HT-29 (cell line): ENCODE data around the gene FARSA. TPM values are rescaled to one million over a fixed set of nuclear protein-coding genes. Genes with fewer than 3 reads are reported as not detected.
"Not testable (repeated sequence)": the region's sequence is repeated elsewhere in the genome, so short reads cannot be mapped to it uniquely, and the experiment has no call there.

Source experiments
- DNase-seq: peaks from one replicate; pipeline ENCODE4 v3.0.0-alpha.2; 2015; ENCODE audit warnings: low spot score
- total RNA-seq: library from RNA; depleted of rRNA; stranded (reverse); fragments of >200 nt; shearing (Covaris generic); gene quantifications from 2 replicates; pipeline ENCODE4 v1.2.3, GENCODE V29; 2014

FARSA gene
- total RNA-seq, 1 experiment from 2014 or later: 96.2 TPM

DNA sequence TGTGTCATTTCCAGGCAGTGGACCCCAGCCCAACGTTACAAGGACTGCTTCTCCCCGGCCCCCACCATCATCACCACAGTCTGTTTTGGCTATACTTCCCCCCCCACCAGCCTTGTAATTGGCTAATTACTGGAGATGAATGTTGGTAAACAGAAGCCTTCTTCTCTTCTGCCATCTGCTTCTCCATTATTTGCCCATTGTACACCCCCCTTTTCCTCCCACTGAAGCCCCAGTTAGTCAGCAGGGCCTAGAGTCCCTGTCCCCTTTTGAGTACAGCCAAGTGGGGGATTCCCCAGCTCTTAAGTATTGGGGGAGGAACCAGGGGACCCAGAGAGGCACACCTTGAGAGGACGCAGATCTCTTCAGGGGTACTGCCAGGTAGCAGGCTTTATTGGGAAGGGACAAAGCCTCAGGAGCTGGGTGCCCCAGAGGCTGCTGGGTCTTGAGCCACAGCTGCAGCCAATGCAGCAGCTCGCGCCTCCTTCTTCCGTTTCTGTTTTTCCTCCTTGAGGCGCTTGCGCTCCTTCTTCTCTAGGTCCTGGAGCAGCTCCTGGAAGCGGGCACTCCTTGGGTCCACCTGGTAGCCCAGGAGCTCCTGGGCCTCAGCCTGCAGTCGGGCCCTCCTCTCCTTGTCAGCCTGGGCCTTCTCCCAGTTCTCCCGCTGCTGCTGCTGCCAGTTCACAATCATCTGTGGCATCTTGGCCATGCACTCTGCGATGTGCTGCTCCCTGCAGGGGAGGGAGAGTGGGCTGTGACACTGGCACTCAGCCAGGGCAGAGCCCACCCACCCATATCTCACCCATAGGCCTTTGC is 20.5 kb upstream of the FARSA start:
- DNase-seq: no peak

DNA sequence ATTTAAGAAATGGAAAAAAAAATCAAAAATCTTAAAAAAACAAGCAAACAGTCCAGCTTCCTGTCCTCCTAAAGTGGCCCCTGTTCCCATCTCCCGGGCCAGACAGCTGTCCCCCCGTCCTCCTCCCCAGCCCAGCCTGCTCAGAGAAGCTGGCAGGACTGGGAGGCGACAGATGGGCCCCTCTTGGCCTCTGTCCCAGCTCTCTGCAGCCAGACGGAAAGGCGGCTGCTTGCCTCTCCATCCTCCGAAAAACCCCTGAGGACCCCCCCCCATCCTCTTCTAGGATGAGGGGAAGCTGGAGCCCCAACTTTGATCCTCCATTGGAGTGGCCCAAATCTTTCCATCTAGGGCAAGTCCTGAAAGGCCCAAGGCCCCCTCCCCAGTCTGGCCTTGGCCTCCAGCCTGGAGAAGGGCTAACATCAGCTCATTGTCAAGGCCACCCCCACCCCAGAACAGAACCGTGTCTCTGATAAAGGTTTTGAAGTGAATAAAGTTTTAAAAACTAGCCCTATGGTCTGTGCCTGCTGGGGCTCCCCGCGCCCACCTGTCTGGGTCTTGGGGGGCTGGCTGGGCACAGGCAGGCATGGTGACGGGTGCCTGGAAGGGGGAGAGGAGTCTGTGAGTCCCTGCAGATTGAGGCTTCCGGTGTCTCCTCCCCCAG is 19.8 kb upstream of the FARSA start:
- no peak for DNase-seq

DNA sequence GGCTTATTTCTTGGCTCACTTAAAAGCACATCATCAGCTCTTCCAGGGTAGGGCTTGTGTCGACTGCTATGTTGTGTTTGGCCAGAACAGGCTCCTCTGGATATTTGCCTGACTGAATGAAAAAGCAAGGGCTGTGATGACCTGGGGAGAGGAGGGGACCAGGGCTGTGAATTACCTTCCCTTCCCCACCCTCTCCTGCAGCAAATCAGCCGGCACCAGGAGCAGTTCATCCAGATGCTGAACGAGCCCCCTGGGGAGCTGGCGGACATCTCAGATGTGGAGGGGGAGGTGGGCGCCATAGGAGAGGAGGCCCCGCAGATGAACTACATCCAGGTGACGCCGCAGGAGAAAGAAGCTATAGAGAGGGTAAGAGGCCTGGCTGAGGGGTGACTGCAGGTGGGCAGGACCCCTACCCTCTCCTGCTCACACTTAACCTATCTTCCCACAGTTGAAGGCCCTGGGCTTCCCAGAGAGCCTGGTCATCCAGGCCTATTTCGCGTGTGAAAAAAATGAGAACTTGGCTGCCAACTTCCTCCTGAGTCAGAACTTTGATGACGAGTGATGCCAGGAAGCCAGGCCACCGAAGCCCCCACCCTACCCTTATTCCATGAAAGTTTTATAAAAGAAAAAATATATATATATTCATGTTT is 19.1 kb upstream of the FARSA start:
- DNase-seq: no peak

DNA sequence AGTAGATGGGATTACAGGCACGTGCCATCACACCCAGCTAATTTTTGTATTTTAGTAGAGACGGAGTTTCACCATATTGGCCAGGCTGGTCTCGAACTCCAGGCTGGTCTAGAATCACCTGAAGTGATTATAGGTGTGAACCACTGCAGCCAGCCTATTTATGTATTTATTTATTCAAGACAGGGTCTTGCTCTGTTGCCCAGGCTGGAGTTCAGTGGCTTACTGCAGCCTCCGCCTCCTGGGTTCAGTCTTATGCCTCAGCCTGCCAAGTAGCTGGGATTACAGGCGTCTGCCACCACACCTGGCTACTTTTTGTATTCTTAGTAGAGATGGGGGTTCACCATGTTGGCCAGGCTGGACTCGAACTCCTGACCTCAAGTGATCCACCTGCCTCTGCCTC is 18.5 kb upstream of the FARSA start:
- not testable (repeated sequence) for DNase-seq

DNA sequence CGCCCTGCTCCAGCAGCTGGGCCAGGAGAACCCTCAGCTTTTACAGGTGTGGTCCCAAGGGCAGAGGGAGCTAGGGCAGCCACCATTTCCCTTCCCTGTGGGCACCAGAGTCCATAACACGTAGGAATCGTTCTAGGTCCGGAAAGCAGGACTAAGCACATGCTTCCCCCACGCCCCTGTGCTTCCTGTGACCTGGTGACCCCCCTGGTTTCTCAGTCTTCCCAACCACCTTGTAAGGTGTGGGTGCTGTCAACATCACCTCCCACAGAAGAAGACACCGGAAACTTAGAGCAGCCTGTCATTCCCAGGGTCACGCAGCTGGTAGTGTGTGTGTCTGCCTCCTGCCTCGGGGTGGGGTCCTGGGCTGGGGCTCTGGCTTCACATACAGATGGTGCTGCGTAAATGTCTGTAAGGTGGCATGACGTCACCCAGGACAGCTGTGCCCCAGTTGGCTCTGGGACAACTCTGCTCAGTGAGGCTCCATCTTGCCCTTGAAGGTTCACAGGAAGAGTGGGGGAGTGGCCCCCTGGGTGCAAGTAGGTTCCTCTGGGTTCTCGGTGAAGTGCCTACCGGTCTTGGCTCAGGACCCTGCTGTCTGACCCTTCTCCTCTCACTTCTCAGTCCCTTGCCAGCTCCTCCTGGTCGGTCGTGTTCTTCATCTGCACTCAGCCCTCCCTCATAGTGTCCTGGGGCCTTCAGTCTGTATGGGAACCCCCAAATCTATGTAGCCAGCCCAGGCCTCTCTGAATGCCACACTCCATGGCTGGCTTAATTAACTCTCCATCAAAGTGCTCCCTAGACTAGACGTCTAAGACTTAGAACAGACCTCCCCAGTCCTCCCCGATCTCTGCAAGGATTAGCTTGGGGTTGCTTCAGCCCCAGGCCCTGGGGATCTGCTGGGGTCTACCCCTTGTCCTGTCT is 16.1 kb upstream of the FARSA start:
- DNase-seq: no peak

DNA sequence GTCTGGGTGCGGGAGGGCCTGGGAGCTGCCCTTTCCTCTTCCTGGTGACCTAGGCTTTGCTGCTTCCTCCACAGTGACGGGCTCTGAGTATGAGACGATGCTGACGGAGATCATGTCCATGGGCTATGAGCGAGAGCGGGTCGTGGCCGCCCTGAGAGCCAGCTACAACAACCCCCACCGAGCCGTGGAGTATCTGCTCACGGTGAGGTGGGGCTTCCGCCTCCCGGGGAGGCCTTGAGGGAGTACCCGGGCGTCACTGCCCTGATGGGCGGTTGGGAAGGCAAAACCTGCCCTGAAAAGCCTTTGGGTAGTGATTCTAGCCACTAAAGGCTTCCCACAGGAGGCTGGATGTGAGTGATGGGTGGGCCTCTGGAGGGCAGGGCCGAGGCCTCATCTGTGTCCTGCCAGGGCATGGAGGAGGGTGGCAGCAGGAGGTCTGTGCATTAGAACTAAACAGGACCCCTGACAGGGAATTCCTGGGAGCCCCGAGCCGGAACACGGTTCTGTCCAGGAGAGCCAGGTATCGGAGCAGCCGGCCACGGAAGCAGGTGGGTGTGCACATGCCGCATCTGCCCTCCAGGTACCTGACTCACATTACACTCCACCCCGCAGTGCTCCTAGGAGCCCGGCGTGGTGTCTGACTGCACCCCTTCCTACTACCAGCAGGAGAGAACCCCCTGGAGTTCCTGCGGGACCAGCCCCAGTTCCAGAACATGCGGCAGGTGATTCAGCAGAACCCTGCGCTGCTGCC is 15.3 kb upstream of the FARSA start:
- no peak for DNase-seq

DNA sequence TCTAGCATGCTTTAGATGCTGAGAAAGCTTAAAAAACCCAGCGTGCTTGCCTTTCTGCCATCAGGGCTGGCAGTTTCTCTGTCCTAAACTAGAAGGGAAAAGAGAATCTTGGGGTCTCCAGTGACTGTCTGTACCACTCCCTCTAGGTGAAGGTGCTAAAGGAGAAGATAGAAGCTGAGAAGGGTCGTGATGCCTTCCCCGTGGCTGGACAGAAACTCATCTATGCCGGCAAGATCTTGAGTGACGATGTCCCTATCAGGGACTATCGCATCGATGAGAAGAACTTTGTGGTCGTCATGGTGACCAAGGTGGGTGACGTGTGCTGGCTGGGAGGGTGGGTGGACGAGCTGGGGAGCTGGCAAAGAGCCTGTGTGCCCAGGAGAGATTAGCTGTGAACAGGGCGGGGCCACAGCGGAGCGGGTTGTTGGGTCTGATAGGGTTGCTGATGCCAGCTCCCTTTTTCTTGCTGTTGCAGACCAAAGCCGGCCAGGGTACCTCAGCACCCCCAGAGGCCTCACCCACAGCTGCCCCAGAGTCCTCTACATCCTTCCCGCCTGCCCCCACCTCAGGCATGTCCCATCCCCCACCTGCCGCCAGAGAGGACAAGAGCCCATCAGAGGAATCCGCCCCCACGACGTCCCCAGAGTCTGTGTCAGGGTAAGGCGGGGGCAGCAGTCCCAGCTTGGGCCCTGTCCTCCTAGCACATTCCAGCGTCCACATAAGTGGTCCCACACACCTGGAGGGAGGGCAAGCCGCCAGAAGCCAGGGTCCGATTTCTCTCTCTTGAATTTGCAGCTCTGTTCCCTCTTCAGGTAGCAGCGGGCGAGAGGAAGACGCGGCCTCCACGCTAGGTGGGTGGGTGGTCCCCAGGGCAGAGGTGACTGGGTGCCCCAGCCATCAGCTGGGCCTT is 14.4 kb upstream of the FARSA start:
- no peak for DNase-seq

DNA sequence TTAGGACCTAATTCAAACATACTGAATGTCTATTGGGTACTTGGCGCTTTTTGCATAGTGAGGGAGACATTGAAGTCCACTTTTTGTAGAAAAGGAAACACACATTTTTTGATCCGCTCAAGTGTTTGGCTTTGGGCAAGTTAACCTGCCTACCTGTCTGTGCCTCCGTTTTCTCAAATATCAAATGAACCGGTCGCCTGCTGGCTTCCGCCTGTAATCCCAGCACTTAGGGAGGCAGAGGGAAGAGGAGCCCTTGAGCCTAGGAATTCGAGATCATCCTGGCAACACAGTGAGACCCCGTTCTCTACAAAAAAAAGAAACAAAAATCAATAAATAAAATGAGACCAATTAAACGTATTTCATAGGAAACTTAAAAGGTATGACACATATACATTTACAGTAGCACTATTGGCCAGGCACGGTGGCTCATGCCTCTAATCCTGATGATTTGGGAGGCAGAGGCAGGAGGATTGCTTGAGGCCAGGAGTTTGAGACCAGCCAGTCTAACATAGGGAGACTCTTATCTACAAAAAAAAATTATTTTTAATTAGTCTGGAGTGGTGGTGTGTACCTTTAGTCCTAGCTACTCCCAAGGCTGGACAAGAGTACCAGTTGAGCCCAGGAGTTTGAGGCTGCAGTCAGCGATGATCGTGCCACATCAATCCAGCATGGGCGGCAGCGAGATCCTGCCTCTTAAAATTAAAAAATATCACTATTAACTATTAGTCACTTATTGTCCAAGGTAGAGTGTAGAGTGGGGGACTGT is 13.4 kb upstream of the FARSA start:
- no peak for DNase-seq

DNA sequence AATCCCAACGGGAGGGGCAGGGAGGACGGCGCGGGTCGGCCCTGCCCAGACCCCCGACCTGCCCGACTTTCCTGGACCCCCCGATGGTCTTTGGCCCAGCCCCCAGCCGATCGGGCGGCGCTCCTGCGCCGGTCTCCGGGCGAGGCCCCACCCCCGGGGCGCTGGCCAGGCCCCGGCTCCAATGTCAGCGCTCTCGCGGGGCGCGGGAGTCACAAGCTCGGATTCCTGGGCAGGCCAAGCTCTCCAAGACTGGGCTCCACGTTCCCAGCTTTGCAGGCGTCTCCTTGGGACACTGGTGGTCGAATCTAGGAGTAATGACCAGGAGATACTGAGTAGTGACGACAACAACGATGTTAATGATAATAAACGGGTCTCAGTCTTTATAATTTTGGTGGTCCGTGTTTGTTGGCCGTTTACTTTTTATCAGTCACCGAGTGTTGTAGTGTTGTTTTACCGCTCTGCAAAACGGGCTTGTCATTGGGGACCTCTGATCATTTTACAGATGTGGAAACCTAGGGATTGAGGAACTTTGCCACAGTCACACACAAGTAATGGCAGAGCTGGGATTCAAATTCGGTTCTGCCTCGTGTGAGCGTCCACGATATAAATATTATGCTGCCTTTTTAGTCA is 12.7 kb upstream of the FARSA start:
- DNase-seq: peak; percentile 69

DNA sequence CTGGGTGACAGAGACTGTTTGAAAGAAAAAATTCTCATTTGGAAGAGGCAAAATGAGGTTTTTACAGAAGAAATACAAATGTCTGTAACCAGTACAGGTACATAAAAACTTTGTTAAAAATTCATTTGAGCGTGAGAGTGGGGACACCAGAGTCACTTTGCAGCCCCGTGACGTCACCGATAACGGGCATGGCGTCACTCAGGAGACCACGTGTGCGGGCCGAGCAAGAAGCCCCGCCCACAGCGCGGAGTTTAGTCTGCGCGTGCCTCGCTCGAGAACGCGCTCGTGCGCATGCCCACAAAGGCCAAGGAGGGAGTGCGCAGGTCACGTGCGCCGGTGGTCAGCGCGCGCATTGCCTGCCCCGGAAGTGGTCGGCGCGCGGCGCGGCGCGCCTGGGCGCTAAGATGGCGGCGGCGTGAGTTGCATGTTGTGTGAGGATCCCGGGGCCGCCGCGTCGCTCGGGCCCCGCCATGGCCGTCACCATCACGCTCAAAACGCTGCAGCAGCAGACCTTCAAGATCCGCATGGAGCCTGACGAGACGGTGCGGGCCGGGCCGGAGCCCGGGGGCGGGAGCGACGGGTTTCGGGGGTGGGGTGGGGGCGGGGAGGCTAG is 12.1 kb upstream of the FARSA start, which contains the start of gene RAD23A:
TSS of gene RAD23A (plus strand) at position 384 of the 613 bp plus-strand sequence. CDS start at position 471, 87 bp downstream.
- peak; percentile 95 for DNase-seq

DNA sequence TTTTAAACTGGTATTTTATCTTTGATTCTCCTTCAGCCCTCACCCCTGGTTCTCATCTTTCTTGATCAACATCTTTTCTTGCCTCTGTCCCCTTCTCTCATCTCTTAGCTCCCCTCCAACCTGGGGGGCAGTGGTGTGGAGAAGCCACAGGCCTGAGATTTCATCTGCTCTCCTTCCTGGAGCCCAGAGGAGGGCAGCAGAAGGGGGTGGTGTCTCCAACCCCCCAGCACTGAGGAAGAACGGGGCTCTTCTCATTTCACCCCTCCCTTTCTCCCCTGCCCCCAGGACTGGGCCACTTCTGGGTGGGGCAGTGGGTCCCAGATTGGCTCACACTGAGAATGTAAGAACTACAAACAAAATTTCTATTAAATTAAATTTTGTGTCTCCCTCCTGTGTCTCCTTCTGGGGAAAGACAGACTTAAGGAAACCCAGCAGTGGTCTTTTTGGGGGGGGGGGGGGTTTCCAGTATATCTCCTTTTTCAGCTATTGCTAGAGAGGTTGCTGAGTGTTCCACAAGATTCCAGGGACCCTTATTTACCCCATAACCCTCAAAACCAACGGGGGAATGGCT is 10.7 kb upstream of the FARSA start:
- no peak for DNase-seq

DNA sequence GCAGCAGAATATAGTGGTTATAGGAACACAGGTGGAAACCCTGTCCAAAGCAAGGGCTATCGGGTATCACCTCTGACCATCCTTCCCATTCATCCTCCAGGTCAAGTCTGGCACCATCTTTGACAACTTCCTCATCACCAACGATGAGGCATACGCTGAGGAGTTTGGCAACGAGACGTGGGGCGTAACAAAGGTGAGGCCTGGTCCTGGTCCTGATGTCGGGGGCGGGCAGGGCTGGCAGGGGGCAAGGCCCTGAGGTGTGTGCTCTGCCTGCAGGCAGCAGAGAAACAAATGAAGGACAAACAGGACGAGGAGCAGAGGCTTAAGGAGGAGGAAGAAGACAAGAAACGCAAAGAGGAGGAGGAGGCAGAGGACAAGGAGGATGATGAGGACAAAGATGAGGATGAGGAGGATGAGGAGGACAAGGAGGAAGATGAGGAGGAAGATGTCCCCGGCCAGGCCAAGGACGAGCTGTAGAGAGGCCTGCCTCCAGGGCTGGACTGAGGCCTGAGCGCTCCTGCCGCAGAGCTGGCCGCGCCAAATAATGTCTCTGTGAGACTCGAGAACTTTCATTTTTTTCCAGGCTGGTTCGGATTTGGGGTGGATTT is 10.0 kb upstream of the FARSA start:
- DNase-seq: no peak

DNA sequence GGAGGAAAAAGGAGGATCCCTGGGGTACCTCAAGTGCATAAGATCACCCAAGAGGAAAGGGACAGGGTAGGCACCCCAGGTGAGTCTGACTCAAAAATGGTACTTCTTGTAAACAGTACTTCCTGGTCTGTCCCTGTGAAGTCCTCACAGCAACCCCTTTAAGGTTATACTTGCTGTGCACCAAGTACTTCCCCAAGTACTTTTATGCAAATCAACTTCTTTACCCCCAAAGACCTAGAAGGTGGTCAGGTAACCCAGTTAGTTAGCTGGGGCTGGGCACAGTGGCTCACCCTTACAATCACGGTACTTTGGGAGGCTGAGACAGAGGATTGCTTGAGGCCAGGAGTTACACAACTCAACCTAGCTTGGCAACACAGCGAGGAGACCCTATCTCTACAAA is 7.4 kb upstream of the FARSA start:
- DNase-seq: no peak

DNA sequence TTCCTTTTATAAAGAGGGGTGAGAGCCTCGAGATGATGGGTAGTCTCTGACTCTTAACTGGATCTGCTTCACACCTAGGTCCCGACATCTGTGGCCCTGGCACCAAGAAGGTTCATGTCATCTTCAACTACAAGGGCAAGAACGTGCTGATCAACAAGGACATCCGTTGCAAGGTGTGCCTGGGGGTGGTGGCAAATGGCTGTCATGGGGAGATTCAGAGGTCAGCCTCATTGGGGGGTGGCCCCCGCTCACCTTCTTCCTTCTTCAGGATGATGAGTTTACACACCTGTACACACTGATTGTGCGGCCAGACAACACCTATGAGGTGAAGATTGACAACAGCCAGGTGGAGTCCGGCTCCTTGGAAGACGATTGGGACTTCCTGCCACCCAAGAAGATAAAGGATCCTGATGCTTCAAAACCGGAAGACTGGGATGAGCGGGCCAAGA is 6.5 kb upstream of the FARSA start:
- no peak for DNase-seq

DNA sequence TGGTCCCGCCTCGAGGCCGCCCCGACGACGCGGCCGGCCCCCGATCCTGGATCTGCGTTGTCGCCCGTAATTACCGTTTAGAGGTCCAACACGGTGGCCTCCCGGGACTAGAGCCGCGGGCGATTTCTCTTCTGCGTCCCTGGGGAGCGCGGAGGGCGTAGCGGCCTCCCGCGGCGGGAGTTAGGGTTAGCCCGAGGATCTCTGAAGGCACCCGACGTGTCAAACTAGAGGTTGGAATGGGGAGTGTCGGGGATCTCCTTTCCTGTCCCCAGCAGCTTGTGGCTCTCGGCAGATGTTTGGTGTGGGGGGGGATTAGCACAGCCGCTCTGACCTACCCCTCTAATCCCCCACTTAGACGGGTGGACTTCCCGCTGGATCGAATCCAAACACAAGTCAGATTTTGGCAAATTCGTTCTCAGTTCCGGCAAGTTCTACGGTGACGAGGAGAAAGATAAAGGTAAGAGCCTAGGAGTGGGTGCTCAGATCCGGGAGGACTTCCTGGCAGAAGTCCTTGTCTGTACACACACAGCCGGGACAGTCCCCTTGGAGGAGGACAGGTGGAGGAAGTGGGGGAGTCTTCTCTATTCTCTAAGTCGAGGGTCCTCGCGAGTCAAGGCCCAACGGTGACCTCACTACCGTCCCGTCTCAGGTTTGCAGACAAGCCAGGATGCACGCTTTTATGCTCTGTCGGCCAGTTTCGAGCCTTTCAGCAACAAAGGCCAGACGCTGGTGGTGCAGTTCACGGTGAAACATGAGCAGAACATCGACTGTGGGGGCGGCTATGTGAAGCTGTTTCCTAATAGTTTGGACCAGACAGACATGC is 5.5 kb upstream of the FARSA start:
- peak; percentile 42 for DNase-seq
